ENCODE measurements around the gene FAM13B. TPM values are rescaled to one million over a fixed set of nuclear protein-coding genes. Genes with fewer than 3 reads are reported as not detected.
A peak's percentile ranks its signal among the peaks of the same experiment; 100 is the strongest.

The FAM13B gene
- polyA plus RNA-seq, 2 of the 4 experiments (the other 2 are of a cell fraction), result 14.9 to 15.1 TPM

DNA sequence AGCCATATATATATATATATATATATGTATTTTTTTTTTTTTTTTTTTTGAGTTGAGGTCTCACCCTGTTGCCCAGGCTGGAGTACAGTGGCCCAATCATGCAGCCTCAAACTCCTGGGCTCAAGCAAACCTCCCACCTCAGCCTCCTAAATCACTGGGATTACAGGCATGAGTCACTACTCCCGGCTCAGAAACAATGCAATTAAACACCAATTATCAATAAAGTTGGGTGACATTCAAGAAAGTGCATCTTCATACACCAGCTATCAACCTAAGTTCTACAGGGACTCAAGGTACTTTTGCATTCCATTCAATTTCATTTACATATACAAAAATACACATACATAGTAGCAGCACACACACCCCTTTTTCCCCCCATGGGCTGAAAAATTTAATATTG is 7.6 kb downstream of the FAM13B start:
- ATAC-seq (no peak), FAIRE-seq (no peak), DNase-seq (ENCODE audit: low read depth in 1 of 2, low spot score in 1 of 2) (no peak)
- POLR2A ChIA-PET, result no interaction called here
- Histone ChIP-seq H3K9me3 (no peaks in the 10 kb centered on the region), H3K27ac (no peak overlapping the region), H3K4me1 (peaks cover 25% of the 10 kb centered on the region), H3K4me2 (no peak overlapping the region), H3K4me3 (no peak overlapping the region)
- 71% methylated on average over 1 of the region's 1 CpG for WGBS (ENCODE audit: missing lambda C conversion rate)
- no peak for TF ChIP-seq ZNF302 (CRISPR knock-in tag; IDR thresholded peaks at IDR 0.05)
- no peak for TF ChIP-seq CBX8 (IDR thresholded peaks at IDR 0.05)
- TF ChIP-seq ZC3H11A (IDR thresholded peaks at IDR 0.05), result no peak
- no peak for TF ChIP-seq HEYL (CRISPR knock-in tag; IDR thresholded peaks at IDR 0.05)
- TF ChIP-seq CBX2 (IDR thresholded peaks at IDR 0.05; ENCODE audit: borderline replicate concordance, low read depth), result no peak
- no peak for TF ChIP-seq TFCP2L1 (CRISPR knock-in tag; IDR thresholded peaks at IDR 0.05)
- TF ChIP-seq, protein P1, sequence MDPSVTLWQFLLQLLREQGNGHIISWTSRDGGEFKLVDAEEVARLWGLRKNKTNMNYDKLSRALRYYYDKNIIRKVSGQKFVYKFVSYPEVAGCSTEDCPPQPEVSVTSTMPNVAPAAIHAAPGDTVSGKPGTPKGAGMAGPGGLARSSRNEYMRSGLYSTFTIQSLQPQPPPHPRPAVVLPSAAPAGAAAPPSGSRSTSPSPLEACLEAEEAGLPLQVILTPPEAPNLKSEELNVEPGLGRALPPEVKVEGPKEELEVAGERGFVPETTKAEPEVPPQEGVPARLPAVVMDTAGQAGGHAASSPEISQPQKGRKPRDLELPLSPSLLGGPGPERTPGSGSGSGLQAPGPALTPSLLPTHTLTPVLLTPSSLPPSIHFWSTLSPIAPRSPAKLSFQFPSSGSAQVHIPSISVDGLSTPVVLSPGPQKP (IDR thresholded peaks at IDR 0.05; ENCODE audit: low read depth, low read length), result no peak
- no peak for TF ChIP-seq RNF2 (IDR thresholded peaks at IDR 0.05; ENCODE audit: borderline replicate concordance, low read depth)
- TF ChIP-seq POLR2AphosphoS2 (conservative IDR thresholded peaks at IDR 0.05; ENCODE audit: low read length), result no peak
- TF ChIP-seq NFE2L2 (conservative IDR thresholded peaks at IDR 0.05; ENCODE audit: low read length), result no peak
- TF ChIP-seq RAD21 (conservative IDR thresholded peaks at IDR 0.05 in 1 of 2, IDR thresholded peaks at IDR 0.05 in 1 of 2), result no peak
- TF ChIP-seq, protein P2, sequence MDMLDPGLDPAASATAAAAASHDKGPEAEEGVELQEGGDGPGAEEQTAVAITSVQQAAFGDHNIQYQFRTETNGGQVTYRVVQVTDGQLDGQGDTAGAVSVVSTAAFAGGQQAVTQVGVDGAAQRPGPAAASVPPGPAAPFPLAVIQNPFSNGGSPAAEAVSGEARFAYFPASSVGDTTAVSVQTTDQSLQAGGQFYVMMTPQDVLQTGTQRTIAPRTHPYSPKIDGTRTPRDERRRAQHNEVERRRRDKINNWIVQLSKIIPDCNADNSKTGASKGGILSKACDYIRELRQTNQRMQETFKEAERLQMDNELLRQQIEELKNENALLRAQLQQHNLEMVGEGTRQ (IDR thresholded peaks at IDR 0.05), result no peak
- TF ChIP-seq, protein P3, sequence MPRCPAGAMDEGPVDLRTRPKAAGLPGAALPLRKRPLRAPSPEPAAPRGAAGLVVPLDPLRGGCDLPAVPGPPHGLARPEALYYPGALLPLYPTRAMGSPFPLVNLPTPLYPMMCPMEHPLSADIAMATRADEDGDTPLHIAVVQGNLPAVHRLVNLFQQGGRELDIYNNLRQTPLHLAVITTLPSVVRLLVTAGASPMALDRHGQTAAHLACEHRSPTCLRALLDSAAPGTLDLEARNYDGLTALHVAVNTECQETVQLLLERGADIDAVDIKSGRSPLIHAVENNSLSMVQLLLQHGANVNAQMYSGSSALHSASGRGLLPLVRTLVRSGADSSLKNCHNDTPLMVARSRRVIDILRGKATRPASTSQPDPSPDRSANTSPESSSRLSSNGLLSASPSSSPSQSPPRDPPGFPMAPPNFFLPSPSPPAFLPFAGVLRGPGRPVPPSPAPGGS (IDR thresholded peaks at IDR 0.05), result no peak
- TF ChIP-seq ZFP36 (IDR thresholded peaks at IDR 0.05; ENCODE audit: borderline replicate concordance, partially characterized antibody), result no peak
- TF ChIP-seq FOXS1 (CRISPR knock-in tag; IDR thresholded peaks at IDR 0.05), result no peak
- TF ChIP-seq NPAS2 (CRISPR knock-in tag; IDR thresholded peaks at IDR 0.05; ENCODE audit: borderline replicate concordance), result no peak
- CTCF ChIA-PET, result interaction anchor here (1.0 to 3.3 kb wide), 2 partner anchors 10 to 106 kb away, joined by 3 to 20 read pairs; no protein-coding TSS in a partner anchor

DNA sequence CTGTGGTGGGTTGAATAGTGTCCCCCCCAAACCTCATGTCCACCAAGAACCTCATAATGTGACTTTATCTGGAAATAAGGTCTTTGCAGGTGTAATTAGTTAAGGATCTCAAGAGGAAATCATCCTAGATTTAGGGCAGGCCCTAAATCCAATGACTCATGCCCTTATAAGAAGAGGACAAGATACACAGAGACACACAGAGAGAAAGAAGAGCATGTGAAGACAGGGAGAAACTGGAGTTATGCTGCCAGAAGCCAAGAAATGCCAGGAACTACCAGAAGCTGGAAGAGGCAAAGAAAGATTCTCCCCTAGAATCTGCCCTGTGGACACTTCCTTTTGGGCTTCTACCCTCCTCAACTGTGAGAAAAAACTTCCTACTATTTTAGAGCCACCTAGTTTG is 8.8 kb downstream of the FAM13B start:
- FAIRE-seq, result no peak
- Histone ChIP-seq H3K9me3 (no peaks in the 10 kb centered on the region), H3K4me3 (no peak overlapping the region), H3K27ac (0 out of 6 replicates have a peak overlapping the region, but pooled peaks of 1 of the 2 experiments have one; percentile 9), H3K4me2 (peak overlapping the region; percentile 34), H3K4me1 (peaks cover 16% of the 10 kb centered on the region)
- ChIA-PET POLR2A (no interaction called here), CTCF (interaction anchor here (5.3 kb wide), 1 partner anchor 12 kb away, joined by 23 read pairs; no protein-coding TSS in a partner anchor)
- DNase-seq (ENCODE audit: low read depth in 1 of 2, low spot score in 1 of 2), result no peak
- TF ChIP-seq MAFK (IDR thresholded peaks at IDR 0.05; ENCODE audit: partially characterized antibody) (no peak), NPAS2 (CRISPR knock-in tag; IDR thresholded peaks at IDR 0.05; ENCODE audit: borderline replicate concordance) (no peak), RNF2 (IDR thresholded peaks at IDR 0.05; ENCODE audit: borderline replicate concordance, low read depth) (no peak), HOXB13 (CRISPR knock-in tag; IDR thresholded peaks at IDR 0.05; ENCODE audit: low read depth) (no peak), HDAC2 (IDR thresholded peaks at IDR 0.05) (no peak), CEBPB (IDR thresholded peaks at IDR 0.05) (no peak), KDM5A (IDR thresholded peaks at IDR 0.05) (no peak), CHD4 (IDR thresholded peaks at IDR 0.05; ENCODE audit: borderline replicate concordance) (no peak), CBX8 (IDR thresholded peaks at IDR 0.05) (no peak)
- TF ChIP-seq, protein P4, sequence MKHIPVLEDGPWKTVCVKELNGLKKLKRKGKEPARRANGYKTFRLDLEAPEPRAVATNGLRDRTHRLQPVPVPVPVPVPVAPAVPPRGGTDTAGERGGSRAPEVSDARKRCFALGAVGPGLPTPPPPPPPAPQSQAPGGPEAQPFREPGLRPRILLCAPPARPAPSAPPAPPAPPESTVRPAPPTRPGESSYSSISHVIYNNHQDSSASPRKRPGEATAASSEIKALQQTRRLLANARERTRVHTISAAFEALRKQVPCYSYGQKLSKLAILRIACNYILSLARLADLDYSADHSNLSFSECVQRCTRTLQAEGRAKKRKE (CRISPR knock-in tag; IDR thresholded peaks at IDR 0.05; ENCODE audit: low read depth), result no peak
- ATAC-seq, result peak in 1 of 2 experiments; percentile 54; a peak in 3 of 6 replicates

Measured in A549 (cell line).